ENCODE results near the gene ZDHHC8.

GRCh38 chr22:20191803-20192202, 60.2 kb downstream of the ZDHHC8 start:
- TF ChIP-seq CTCF (IDR thresholded peaks at IDR 0.05) = no peak
- TF ChIP-seq EZH2 (IDR thresholded peaks at IDR 0.05; ENCODE audit: borderline replicate concordance, insufficient read depth, low read depth, low read length, poor library complexity, severe bottlenecking) = no peak

Data from B cell (primary cell).